H1 (cell line): Measurements from ENCODE around the gene DNAI2. TPM values are rescaled to one million over a fixed set of nuclear protein-coding genes. Genes with fewer than 3 reads are reported as not detected.

Experiments
- CTCF ChIA-PET: fragments of 300-600 bp; sonication (Branson Sonifier 250); formaldehyde crosslinking; loops from one replicate; lab custom pipeline; 2021; ENCODE audit not compliant: partially characterized antibody; lab: Charles Lee
- POLR2A ChIA-PET: fragments of 300-600 bp; sonication (Branson Sonifier 250); formaldehyde crosslinking; loops from one replicate; lab custom pipeline; 2021; ENCODE audit warnings: inconsistent platforms; ENCODE audit not compliant: partially characterized antibody; lab: Charles Lee
- DNase-seq, 2 experiments: peaks; one replicate each; pipeline versions ENCODE4 v3.0.0 to v3.0.0-alpha.2; 2010 to 2022; ENCODE audit warnings: low spot score in 2 of 2, low read depth in 1 of 2, mixed read lengths in 1 of 2
- FAIRE-seq: peaks from 2 replicates; lab custom pipeline; 2011; peaks lifted over from hg19 to GRCh38; lab: Jason Lieb, UNC
- H2AFZ ChIP-seq: 2 replicates; pipeline ENCODE4 v1.8.1; 2012; ENCODE audit warnings: low read length, inconsistent platforms
- H2AK5ac ChIP-seq: 2 replicates; pipeline ENCODE4 v1.6.1; 2013; ENCODE audit warnings: low read depth, low read length
- H2BK120ac ChIP-seq: replicated peaks from 2 replicates; pipeline ENCODE3; 2013; ENCODE audit warnings: low read depth, low read length, inconsistent platforms
- H2BK12ac ChIP-seq: 2 replicates; pipeline ENCODE4 v1.6.1; 2013; ENCODE audit warnings: low read depth, low read length
- H2BK15ac ChIP-seq: 2 replicates; pipeline ENCODE4 v1.6.1; 2013; ENCODE audit warnings: low read length
- H2BK20ac ChIP-seq: 2 replicates; pipeline ENCODE4 v1.6.1; 2013; ENCODE audit warnings: low read length
- H2BK5ac ChIP-seq: 2 replicates; pipeline ENCODE4 v1.6.1; 2013; ENCODE audit warnings: low read depth, low read length
- H3K14ac ChIP-seq: 2 replicates; pipeline ENCODE4 v1.6.1; 2013; ENCODE audit warnings: inconsistent platforms; ENCODE audit not compliant: insufficient read length
- H3K18ac ChIP-seq: 2 replicates; pipeline ENCODE4 v1.6.1; 2013; ENCODE audit warnings: low read length; ENCODE audit errors: extremely low read depth
- H3K23ac ChIP-seq: 2 replicates; pipeline ENCODE4 v1.6.1; 2013; ENCODE audit warnings: inconsistent platforms; ENCODE audit not compliant: insufficient read length
- H3K23me2 ChIP-seq: 2 replicates; pipeline ENCODE4 v1.6.1; 2013; ENCODE audit warnings: low read depth, low read length
- H3K27ac ChIP-seq: 2 replicates; pipeline ENCODE4 v1.6.1; 2011; ENCODE audit warnings: low read depth, low read length, inconsistent platforms
- H3K27me3 ChIP-seq, 4 experiments: replicated peaks in 1 of 4; 1 replicate in 1 of 4; 2 replicates in 3 of 4; pipeline versions ENCODE4 v1.6.1 to v1.8.1; 2011 to 2013; ENCODE audit warnings: low read length in 3 of 4, mild to moderate bottlenecking in 3 of 4, inconsistent platforms in 2 of 4, mixed read lengths in 2 of 4, moderate library complexity in 1 of 4; ENCODE audit not compliant: control insufficient read depth in 3 of 4, insufficient read depth in 3 of 4; ENCODE audit errors: extremely low read depth in 1 of 4
- H3K36me3 ChIP-seq, 4 experiments: 2 replicates each; pipeline versions ENCODE4 v1.6.1 to v1.8.1; 2011 to 2013; ENCODE audit warnings: mild to moderate bottlenecking in 4 of 4, low read length in 3 of 4, moderate library complexity in 2 of 4, control low read depth in 1 of 4, inconsistent platforms in 1 of 4; ENCODE audit not compliant: insufficient read depth in 4 of 4, control insufficient read depth in 2 of 4
- H3K4ac ChIP-seq: replicated peaks from 2 replicates; pipeline ENCODE3; 2013; ENCODE audit warnings: low read length, low read depth, mixed read lengths, inconsistent platforms; ENCODE audit not compliant: insufficient read length
- H3K4me1 ChIP-seq, 4 experiments: replicated peaks in 1 of 4; 1 replicate in 1 of 4; 2 replicates in 3 of 4; pipeline versions ENCODE4 v1.6.1 to v1.8.1; 2011 to 2013; ENCODE audit warnings: low read length in 3 of 4, inconsistent platforms in 2 of 4, mixed read lengths in 1 of 4; ENCODE audit not compliant: insufficient read depth in 4 of 4, control insufficient read depth in 3 of 4
- H3K4me2 ChIP-seq, 2 experiments: 2 replicates each; pipeline versions ENCODE4 v1.6.1 to v1.8.1; 2011 to 2013; ENCODE audit warnings: low read depth in 2 of 2, low read length in 2 of 2, control low read depth in 1 of 2, inconsistent platforms in 1 of 2, mild to moderate bottlenecking in 1 of 2; ENCODE audit not compliant: insufficient read depth in 1 of 2
- H3K4me3 ChIP-seq, 4 experiments: fragments of 200-600, 300-600 bp in 1 of 4; sonication (generic), shearing (Covaris generic), sonication (Bioruptor Twin) in 1 of 4; 2 replicates each; pipeline versions ENCODE4 v1.5.1 to v1.8.1; 2011 to 2016; ENCODE audit warnings: low read length in 4 of 4, low read depth in 3 of 4, control low read depth in 2 of 4, inconsistent platforms in 2 of 4, mild to moderate bottlenecking in 2 of 4, mixed read lengths in 1 of 4, moderate library complexity in 1 of 4; ENCODE audit not compliant: insufficient read depth in 2 of 4; ENCODE audit errors: extremely low read depth in 1 of 4
- H3K56ac ChIP-seq: replicated peaks from 2 replicates; pipeline ENCODE3; 2013; ENCODE audit warnings: low read depth, mild to moderate bottlenecking, mixed read lengths, low read length, inconsistent platforms; ENCODE audit not compliant: insufficient read length
- H3K79me1 ChIP-seq: 2 replicates; pipeline ENCODE4 v1.6.1; 2013; ENCODE audit warnings: low read depth, low read length, control low read depth
- H3K79me2 ChIP-seq, 2 experiments: 2 replicates each; pipeline versions ENCODE4 v1.6.1 to v1.8.1; 2012 to 2013; ENCODE audit warnings: low read length in 2 of 2, mild to moderate bottlenecking in 2 of 2, inconsistent platforms in 1 of 2; ENCODE audit not compliant: insufficient read depth in 2 of 2, control insufficient read depth in 1 of 2
- H3K9ac ChIP-seq, 4 experiments: replicated peaks in 1 of 4; 1 replicate in 1 of 4; 2 replicates in 3 of 4; pipeline versions ENCODE4 v1.6.1 to v1.8.1; 2011 to 2013; ENCODE audit warnings: low read depth in 3 of 4, low read length in 3 of 4, control low read depth in 2 of 4, mild to moderate bottlenecking in 2 of 4, moderate library complexity in 2 of 4, inconsistent platforms in 1 of 4; ENCODE audit errors: extremely low read depth in 1 of 4
- H3K9me3 ChIP-seq, 2 experiments: 2 replicates each; pipeline versions ENCODE4 v1.6.1 to v1.8.1; 2012 to 2013; ENCODE audit warnings: mild to moderate bottlenecking in 2 of 2, moderate library complexity in 2 of 2, control low read depth in 1 of 2, inconsistent platforms in 1 of 2, low read depth in 1 of 2, low read length in 1 of 2, mixed read lengths in 1 of 2; ENCODE audit not compliant: insufficient read depth in 2 of 2
- H4K20me1 ChIP-seq, 2 experiments: replicated peaks in 1 of 2; 2 replicates each; pipeline versions ENCODE3 to v1.8.1; 2011 to 2013; ENCODE audit warnings: inconsistent platforms in 2 of 2, low read length in 2 of 2, mild to moderate bottlenecking in 1 of 2; ENCODE audit not compliant: insufficient read depth in 2 of 2, control insufficient read depth in 1 of 2
- H4K5ac ChIP-seq: 2 replicates; pipeline ENCODE4 v1.6.1; 2013; ENCODE audit warnings: low read length, low read depth, mixed read lengths, inconsistent platforms; ENCODE audit not compliant: insufficient read length
- H4K8ac ChIP-seq: 2 replicates; pipeline ENCODE4 v1.8.0; 2013; ENCODE audit warnings: mild to moderate bottlenecking, moderate library complexity, low read length, inconsistent platforms; ENCODE audit not compliant: insufficient read depth; ENCODE audit errors: extremely low read depth
- H4K91ac ChIP-seq: replicated peaks from 2 replicates; pipeline ENCODE3; 2013; ENCODE audit warnings: low read length, mixed read lengths, inconsistent platforms; ENCODE audit not compliant: insufficient read length
- CHD1 ChIP-seq: IDR thresholded peaks from 2 replicates; pipeline ENCODE4 v1.6.1; 2012; ENCODE audit warnings: low read depth, low read length, improper control_type of control experiment
- GTF2F1 ChIP-seq: IDR thresholded peaks from 2 replicates; pipeline ENCODE4 v1.6.1; 2012; ENCODE audit warnings: low read depth, low read length, improper control_type of control experiment, borderline replicate concordance
- KDM4A ChIP-seq: IDR thresholded peaks from one replicate; pipeline ENCODE4 v1.7.1; 2012; ENCODE audit warnings: low read depth, mild to moderate bottlenecking, moderate library complexity, low read length, inconsistent platforms; ENCODE audit not compliant: severe bottlenecking
- NANOG ChIP-seq: IDR thresholded peaks from 2 replicates; pipeline ENCODE4 v1.6.1; 2011; ENCODE audit warnings: low read length, low read depth, mild to moderate bottlenecking, inconsistent platforms; ENCODE audit not compliant: insufficient read depth, poor library complexity, severe bottlenecking
- PHF8 ChIP-seq: fragments of 200-600 bp; sonication (generic); conservative IDR thresholded peaks from 2 replicates; pipeline ENCODE4 v1.7.1; 2012; ENCODE audit warnings: low read depth, mild to moderate bottlenecking, inconsistent platforms, low read length, moderate library complexity
- RXRA ChIP-seq: IDR thresholded peaks from 2 replicates; pipeline ENCODE4 v1.6.1; 2011; ENCODE audit warnings: low read depth, mild to moderate bottlenecking, low read length, moderate library complexity; ENCODE audit not compliant: insufficient read depth
- SIN3A ChIP-seq, 2 experiments: IDR thresholded peaks in 1 of 2; conservative IDR thresholded peaks in 1 of 2; 2 replicates each; pipeline ENCODE4 v1.6.1; 2011 to 2012; ENCODE audit warnings: low read length in 2 of 2, improper control_type of control experiment in 1 of 2, low read depth in 1 of 2, mild to moderate bottlenecking in 1 of 2
- TBP ChIP-seq: IDR thresholded peaks from 2 replicates; pipeline ENCODE4 v1.6.1; 2011; ENCODE audit warnings: low read depth, low read length, improper control_type of control experiment
- WGBS, 2 experiments: shearing (Covaris generic) in 1 of 2; methylation state at CpG; one replicate each; pipeline versions ENCODE4 v1.1.6 to v1.1.7; 2013 to 2015; ENCODE audit warnings: low lambda C conversion rate in 2 of 2, mixed read lengths in 2 of 2, inconsistent platforms in 1 of 2, low coverage in 1 of 2, missing lambda C conversion rate in 1 of 2; ENCODE audit not compliant: insufficient replicate concordance in 2 of 2, insufficient coverage in 1 of 2, insufficient read length in 1 of 2; ENCODE audit errors: extremely low coverage in 1 of 2, missing lambda C conversion rate in 1 of 2; 5-methylcytosine and 5-hydroxymethylcytosine counted together
- polyA plus RNA-seq, 7 experiments: library from polyadenylated mRNA; depleted of rRNA in 3 of 7; stranded (reverse) in 5 of 7; unstranded in 2 of 7; fragments of >200 nt in 5 of 7; fragments of 200-250 nt in 2 of 7; gene quantifications; 1 replicate in 5 of 7; 2 replicates in 1 of 7; 4 replicates in 1 of 7; pipeline versions ENCODE4 v1.2.1 to v1.2.3, GENCODE V29; 2011 to 2013; ENCODE audit warnings: missing spikeins in 2 of 7, mixed read lengths in 2 of 7
- total RNA-seq: library from RNA; stranded (reverse); fragmentation: NEBNext Ultra II Directional; extraction: Animal tissue kit (Norgen Biotek cat#: 25700); gene quantifications from 2 replicates; pipeline ENCODE4 v1.2.1, GENCODE V29; 2021

DNAI2 gene
- total and polyA plus RNA-seq, 2 of the 8 experiments (the other 6 are each of a cell fraction or from before 2014, with no cell fraction given): 0.08 to 0.15 TPM

DNA sequence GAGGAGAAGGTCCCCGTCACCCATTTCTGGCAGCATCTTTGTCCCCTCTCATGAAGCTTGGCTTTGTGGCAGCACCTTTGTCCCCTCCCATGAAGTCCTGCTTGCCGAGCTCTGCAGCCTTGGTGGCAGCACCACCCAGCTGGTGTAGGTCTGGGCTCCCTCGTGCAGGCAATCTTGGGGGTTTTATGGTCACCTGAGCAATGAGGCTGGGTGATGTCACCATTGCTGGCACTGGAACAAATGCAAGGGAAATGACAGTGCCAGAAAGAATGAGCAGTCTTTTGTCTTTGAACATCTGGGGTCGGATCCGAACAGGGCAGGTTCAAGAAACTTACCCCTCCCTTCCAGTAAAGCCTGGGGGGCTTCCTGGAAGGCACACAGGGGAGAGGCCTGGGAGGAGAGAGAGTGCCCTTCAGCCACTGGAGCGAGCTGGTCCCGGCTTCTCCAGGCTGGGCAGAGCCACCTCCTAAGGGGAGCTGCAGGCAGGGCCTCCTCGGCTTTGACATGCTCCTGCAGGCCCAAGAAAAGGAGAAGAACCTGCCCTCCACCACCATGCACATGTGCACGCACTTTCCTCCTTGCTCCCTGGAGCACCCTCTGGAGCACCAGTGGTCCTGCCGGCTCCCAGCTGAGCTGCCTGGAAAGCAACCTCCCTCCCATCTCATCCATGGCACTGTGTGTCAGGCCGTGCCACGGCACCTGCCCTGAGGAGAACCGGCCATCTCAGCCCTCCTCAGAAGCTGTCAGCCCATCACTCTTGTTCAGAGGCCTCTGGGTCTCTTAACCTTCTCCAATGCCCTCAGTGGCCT, 71.6 kb downstream of the DNAI2 start:
- Histone ChIP-seq H3K9ac (no peak overlapping the region), H3K27ac (no peak overlapping the region), H3K9me3 (no peaks in the 10 kb centered on the region), H4K8ac (peak overlapping the region; percentile 68; the same call in 1 of the 2 replicates), H2BK12ac (no peak overlapping the region), H2BK5ac (no peak overlapping the region), H3K79me1 (no peaks in the 10 kb centered on the region), H2BK120ac (no peak overlapping the region), H3K23me2 (no peaks in the 10 kb centered on the region), H3K18ac (no peak overlapping the region), H3K27me3 (peaks cover 0 to 4% (median 2%) of the 10 kb centered on the region in 4 experiments; a peak in 4 of 7 replicates), H4K20me1 (peaks cover 0 to 3% of the 10 kb centered on the region in 2 experiments), H4K91ac (no peak overlapping the region), H2AK5ac (no peak overlapping the region), H4K5ac (no peak overlapping the region), H2BK15ac (no peak overlapping the region), H3K36me3 (no peaks in the 10 kb centered on the region), H2BK20ac (no peak overlapping the region), H2AFZ (no peak overlapping the region), H3K23ac (no peak overlapping the region), H3K14ac (no peak overlapping the region), H3K4me1 (peaks cover 0 to 16% (median 9%) of the 10 kb centered on the region in 4 experiments; a peak in 5 of 7 replicates), H3K56ac (peak overlapping the region; percentile 21), H3K79me2 (no peaks in the 10 kb centered on the region), H3K4ac (no peak overlapping the region), H3K4me3 (no peak overlapping the region), H3K4me2 (no peak overlapping the region)
- TF ChIP-seq PHF8: no peak
- TF ChIP-seq KDM4A: no peak
- TF ChIP-seq CHD1: no peak
- TF ChIP-seq SIN3A (conservative IDR thresholded peaks at IDR 0.05 in 1 of 2, IDR thresholded peaks at IDR 0.05 in 1 of 2; ENCODE audit: low read depth in 1 of 2, low read length in 2 of 2): no peak
- no peak for TF ChIP-seq TBP
- TF ChIP-seq RXRA: no peak
- TF ChIP-seq NANOG: no peak
- no peak for TF ChIP-seq GTF2F1
- POLR2A ChIA-PET: interaction anchor here (1.6 kb wide), 1 partner anchor 8 kb away, joined by 4 read pairs; no protein-coding TSS in a partner anchor
- 88% methylated on average over 13 of the region's 13 CpGs; no CpG with 5 or more reads in 1 of the 2 experiments for WGBS, 2 experiments
- DNase-seq (no peak), FAIRE-seq (no peak)
- CTCF ChIA-PET: interaction anchor here (0.6 to 11.2 kb wide), 11 partner anchors 17 to 112 kb away, joined by 3 to 114 read pairs (median 3); no protein-coding TSS in a partner anchor
